SW 1271 (cell line): ENCODE results near the gene PKD2L2.
A peak's percentile ranks its signal among the peaks of the same experiment; 100 is the strongest.
"Not testable (repeated sequence)": the region's sequence is repeated elsewhere in the genome, so short reads cannot be mapped to it uniquely, and the experiment has no call there.

Experiments used
- DNase-seq, 2 experiments: peaks; one replicate each; lab custom pipeline; 2025; lab: John Stamatoyannopoulos, UW

Gene PKD2L2

DNA sequence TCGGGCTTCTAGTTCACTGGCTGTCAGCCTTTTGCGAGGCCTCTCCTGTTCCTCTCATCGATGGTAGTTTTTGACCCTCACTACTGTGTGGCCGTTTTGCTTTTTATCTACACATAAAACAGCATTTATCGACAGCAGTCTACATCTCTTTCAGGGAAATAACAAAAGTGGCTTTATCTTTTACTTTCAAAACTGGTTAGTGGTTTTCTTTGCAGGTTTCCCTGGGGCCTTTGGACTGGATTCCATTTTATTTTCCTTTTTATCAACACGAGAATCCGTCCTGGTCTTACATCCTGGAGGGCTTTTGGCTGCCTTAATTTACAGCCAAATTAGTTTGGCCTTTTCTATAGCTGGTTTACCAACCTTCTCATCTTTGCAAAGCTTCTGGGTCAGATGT, 793 bp upstream of the PKD2L2 start:
- no peak for DNase-seq

- no peak for DNase-seq
Observed at GRCh38 chr5:137890845-137891244, 1.6 kb downstream of the PKD2L2 start.

DNA sequence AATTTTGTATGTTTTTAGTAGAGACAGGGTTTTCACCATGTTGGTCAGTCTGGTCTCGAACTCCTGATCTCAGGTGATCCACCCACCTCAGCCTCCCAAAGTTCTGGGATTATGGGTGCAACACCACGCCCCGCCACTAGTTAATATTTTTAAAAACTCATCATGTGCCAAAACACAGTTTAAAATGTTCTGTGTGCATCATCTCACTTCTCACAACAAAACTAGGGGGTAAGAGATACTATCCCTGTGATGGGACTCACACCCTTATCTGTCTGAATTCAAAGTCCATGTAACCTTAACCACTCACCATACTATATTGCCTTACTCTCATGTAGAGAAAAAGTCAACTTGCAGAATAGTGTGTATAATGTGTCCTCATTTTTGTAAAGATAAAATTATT, 2.6 kb downstream of the PKD2L2 start:
- DNase-seq: no peak

DNA sequence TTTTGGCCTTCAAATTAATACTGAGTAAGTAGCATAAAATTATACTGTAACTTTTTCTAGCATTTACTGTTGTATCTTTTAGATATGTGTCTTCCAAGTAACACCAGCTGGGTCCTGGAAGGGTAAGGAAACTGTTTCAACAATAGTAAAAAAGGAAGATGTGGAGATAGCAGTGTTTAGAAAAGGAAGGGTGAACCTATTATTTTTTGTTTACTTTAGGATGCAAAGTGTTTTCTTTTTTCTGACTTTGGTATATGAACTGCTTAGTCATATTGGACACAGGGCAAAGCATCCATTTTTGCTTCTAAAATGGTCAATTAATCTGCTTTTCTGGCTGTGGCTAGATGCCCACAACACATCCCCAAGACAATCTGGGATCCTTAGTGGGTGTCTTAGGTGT, 5.3 kb downstream of the PKD2L2 start:
- DNase-seq: no peak

- DNase-seq: no peak
Observed at GRCh38 chr5:137896560-137896959, 7.3 kb downstream of the PKD2L2 start.

DNA sequence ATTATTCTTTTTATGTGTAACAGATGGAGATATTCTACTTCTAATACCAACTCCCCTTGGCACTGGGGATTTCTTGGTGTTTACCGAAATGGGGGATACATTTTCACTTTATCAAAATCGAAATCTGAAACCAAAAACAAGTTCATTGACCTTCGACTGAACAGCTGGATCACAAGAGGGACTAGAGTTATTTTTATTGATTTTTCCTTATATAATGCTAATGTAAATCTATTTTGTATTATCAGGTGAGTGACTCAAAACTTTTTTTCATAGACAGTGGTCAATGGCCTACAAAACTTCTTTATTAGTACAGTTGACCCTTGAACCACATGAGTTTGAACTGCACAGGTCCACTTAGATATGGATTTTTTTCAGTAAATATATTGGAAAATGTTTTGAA, 10.2 kb downstream of the PKD2L2 start:
- no peak for DNase-seq

GRCh38 chr5:137901011-137901817, 12.0 kb downstream of the PKD2L2 start:
- DNase-seq: no peak

- no peak for DNase-seq
Observed at GRCh38 chr5:137902408-137903133, 13.3 kb downstream of the PKD2L2 start.

- no peak for DNase-seq
Observed at GRCh38 chr5:137914758-137915157, 25.5 kb downstream of the PKD2L2 start.

GRCh38 chr5:137916923-137917322, 27.7 kb downstream of the PKD2L2 start:
- DNase-seq: no peak

- DNase-seq: no peak
Observed at GRCh38 chr5:137921931-137922330, 32.7 kb downstream of the PKD2L2 start.

- DNase-seq: no peak
Observed at GRCh38 chr5:137923856-137924255, 34.6 kb downstream of the PKD2L2 start.

DNA sequence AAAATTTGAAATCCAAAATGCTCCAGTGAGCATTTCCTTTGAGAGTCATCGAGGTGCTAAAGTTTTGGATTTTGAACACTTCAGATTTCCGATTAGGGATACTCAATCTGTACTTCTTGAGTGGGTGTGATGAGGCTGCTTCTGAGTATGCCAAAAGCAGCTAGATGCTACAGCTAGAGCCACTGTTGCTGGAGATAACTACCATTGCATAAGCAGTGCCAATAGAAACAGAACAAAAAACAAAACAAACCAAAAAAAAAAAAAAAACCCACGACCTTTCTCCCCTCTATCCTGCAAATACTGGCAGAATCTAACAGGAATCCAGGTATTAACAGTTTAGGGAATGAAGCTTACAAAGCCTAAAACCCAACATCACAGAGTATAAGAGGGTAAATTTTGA, 43.5 kb downstream of the PKD2L2 start:
- no peak for DNase-seq

GRCh38 chr5:137933491-137933911, 44.2 kb downstream of the PKD2L2 start:
- no peak for DNase-seq

- no peak for DNase-seq
Observed at GRCh38 chr5:137935190-137935589, 45.9 kb downstream of the PKD2L2 start.

GRCh38 chr5:137935694-137936093, 46.4 kb downstream of the PKD2L2 start:
- no peak for DNase-seq

DNA sequence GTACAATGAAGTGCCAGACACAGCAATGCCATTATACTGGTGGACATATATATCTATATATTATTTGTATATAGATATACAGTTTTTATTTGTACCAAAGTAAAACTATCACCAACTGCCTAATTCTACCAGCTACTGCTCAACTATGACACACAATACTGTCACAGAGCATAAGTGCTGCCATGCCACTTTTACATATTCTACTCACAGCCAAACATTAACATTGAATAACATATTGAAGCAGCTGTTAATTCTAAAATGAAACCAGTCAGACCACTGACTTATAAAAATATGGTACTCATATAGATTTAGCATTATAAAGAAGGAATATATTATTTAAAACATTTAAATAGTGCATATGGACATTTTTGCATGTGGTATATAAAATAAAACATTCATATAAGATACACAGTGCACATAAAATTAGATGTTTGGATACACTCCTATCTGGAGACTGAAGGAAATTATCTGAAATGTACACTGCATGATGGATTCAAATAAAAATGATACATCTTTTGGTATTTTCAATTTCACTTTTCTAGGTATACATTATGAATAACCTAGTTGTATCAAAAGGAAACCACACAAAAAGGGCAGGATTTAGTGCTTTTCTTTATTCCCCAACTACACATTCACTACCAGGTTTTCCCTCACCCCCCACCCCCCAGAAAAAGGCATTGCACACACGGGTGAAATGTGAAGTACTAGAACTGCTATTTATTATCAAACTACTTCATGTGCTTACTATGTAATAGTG, 48.9 kb downstream of the PKD2L2 start:
- no peak for DNase-seq

DNA sequence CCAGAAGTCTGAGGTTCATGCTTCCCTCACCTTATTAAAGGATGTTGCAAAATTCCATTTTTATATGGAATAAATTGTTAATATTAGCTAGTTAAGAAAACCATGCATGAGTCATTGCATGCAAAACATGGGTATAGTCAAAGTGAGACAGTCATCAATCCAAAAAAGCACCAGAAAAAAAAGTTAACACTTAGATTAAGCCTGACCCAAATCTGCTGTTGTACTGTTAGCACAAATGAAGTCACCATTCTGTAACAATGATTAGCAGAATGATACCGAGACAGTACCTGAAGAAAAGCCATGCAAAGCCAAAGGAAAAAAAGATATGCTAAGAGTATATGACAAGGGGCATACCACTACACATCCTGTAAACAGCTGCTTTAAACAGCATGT, 49.5 kb downstream of the PKD2L2 start:
- no peak for DNase-seq

- DNase-seq: no peak
Observed at GRCh38 chr5:137939331-137939730, 50.1 kb downstream of the PKD2L2 start.

DNA sequence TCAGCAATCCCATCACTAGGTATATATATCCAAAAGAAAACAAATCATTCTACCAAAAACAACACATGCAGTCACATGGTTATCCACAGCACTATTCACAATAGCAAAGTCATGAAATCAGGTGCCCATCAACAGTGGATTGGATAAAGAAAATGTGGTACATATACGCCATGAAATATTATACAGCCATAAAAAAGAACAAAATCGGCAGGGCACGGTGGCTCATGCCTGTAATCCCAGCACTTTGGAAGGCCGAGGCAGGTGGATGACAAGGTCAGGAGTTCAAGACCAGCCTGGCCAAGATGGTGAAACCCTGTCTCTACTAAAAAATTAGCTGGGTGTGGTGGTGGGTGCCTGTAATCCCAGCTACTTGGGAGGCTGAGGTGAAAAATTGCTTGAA, 55.0 kb downstream of the PKD2L2 start:
- not testable (repeated sequence) for DNase-seq

DNA sequence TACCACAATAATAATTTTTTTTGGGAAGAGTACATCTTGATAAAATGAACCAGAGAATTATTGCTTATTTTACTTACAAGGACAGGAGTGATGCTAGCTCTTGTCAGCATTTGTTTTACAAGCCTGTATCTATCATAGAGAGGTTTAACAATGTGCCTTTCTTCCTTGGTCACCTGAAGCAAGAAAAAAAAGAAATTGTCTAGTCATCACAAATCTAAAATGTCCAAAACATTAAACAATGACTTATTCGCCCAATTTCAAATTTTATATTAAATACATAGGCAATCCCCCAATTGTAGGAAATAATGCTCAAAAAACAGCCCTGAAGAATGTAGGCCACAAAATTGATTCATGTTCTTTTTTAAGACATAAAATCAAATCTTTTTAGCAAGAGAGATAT, 56.6 kb downstream of the PKD2L2 start:
- no peak for DNase-seq

- DNase-seq: peak in 1 of 2 experiments; percentile 61
Observed at GRCh38 chr5:137954131-137954879, 65.0 kb downstream of the PKD2L2 start.
